ENCODE data around the gene REV3L.

Gene REV3L

GRCh38 chr6:111254004-111254778 lies 228.8 kb downstream of the REV3L start:
- no peak for TF ChIP-seq MAX (IDR thresholded peaks at IDR 0.05; ENCODE audit: low read depth, low read length)
- TF ChIP-seq MYC (IDR thresholded peaks at IDR 0.05; ENCODE audit: low read depth, low read length), result no peak
- TF ChIP-seq POLR2A (IDR thresholded peaks at IDR 0.05; ENCODE audit: extremely low read depth, insufficient read length), result no peak
- no peak for TF ChIP-seq CTCF (IDR thresholded peaks at IDR 0.05; ENCODE audit: low read depth, low read length)
- no peak for DNase-seq (ENCODE audit: low read depth)
- H3K4me3 ChIP-seq (ENCODE audit: low read depth, low read length), result no peak overlapping the region

- TF ChIP-seq POLR2A (IDR thresholded peaks at IDR 0.05; ENCODE audit: extremely low read depth, insufficient read length) (no peak), CTCF (IDR thresholded peaks at IDR 0.05; ENCODE audit: low read depth, low read length) (no peak)
- H3K4me3 ChIP-seq (ENCODE audit: low read depth, low read length), result no peak overlapping the region
- DNase-seq (ENCODE audit: low read depth), result no peak
These were observed 230.3 kb downstream of the REV3L start for GRCh38 chr6:111252726-111253125.

GRCh38 chr6:111250791-111251354 lies 232.1 kb downstream of the REV3L start:
- TF ChIP-seq MAX (IDR thresholded peaks at IDR 0.05; ENCODE audit: low read depth, low read length) (no peak), POLR2A (IDR thresholded peaks at IDR 0.05; ENCODE audit: extremely low read depth, insufficient read length) (no peak), CTCF (IDR thresholded peaks at IDR 0.05; ENCODE audit: low read depth, low read length) (no peak), MYC (IDR thresholded peaks at IDR 0.05; ENCODE audit: low read depth, low read length) (no peak)
- DNase-seq (ENCODE audit: low read depth), result no peak
- H3K4me3 ChIP-seq (ENCODE audit: low read depth, low read length), result no peak overlapping the region
